CD4-positive, alpha-beta T cell treated with Interleukin-4 for 4 hours (primary cell): Measurements from ENCODE around the gene APOC3.
A peak's percentile ranks its signal among the peaks of the same experiment; 100 is the strongest.

Experiments
- DNase-seq: peaks from one replicate; pipeline ENCODE4 v3.0.0-alpha.2; 2020

Gene APOC3

DNA sequence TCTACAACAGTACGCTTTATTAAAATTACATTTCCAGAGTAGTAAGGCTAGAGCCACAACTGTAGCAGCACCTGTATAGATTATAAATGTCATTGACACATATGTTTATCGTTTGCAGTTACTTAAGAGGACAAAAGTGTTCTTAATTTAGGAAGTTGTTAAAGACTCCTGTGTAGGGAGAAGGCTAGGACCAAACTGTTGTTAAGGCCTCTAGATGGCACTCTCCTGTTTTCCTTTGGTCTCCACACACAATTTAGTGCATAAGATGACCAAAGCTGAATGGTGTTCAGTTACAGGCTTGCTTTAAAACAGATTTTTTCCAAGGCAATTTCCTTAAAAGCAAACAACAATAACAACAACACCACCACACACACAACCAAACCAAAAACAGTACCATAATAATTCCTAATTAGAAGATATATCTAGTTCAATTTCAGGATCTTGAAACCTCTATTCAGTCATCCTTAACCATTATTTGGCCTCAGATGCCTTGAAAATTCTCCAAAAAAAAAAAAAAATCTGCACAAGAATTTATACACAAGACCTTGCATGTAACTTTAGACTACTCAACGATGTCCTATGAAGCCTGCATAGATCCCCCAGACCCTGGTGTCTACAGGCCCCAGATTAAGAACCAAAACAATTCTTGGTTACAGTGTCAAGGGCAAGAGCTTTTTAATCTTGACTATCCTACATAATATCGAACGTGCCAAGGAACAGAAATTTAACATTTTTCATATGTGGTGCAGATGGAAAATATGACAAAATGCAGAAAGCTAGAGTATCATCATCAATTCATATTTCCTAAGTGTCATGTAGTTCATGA lies 50.3 kb downstream of the APOC3 start:
- peak; percentile 64 for DNase-seq

DNA sequence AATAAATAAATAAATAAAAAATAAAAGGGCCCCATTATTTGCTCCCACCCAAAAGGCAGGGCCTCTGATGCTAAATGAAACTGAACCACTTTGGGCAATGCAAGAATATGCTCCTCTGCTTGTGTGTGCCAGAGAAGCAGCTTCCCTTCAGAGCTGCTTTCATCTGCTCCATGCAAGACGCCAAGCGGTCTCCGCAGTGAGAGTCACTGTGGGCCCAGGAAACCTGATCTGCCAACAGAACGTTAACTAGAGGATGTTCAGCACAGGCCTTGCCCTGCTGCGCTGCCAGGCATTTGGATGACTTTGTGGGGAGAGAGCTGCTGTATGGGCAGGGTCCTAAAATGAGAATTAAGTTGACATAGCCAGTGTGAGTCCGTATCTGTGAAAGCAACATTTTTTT lies 51.4 kb downstream of the APOC3 start:
- no peak for DNase-seq

DNA sequence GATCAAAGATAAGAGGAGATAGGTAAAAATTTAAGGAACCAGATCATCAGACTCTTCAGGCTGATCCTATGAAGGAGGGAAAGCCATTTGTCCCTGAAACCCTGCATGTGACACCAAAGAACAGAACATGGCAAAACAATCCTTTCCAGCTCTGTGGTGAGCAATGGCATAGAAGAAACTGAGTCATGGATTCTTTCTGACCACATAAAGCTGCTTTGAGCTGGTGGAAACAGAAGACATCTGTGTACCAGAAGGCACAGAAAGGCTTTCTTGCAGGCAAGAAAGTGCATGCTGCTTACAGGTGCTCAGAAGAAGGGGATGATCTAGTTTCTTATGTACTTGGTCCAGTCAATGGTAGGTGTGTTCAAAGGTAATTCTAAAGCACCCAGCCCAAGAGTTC lies 52.7 kb downstream of the APOC3 start:
- DNase-seq: no peak
